Measurements from ENCODE around the gene CKAP4. TPM values are rescaled to one million over a fixed set of nuclear protein-coding genes. Genes with fewer than 3 reads are reported as not detected.

The CKAP4 gene
- total and polyA plus RNA-seq, 2 of the 13 experiments (the other 11 are each of a cell fraction or from before 2014, with no cell fraction given), result 39.2 to 70.2 TPM

DNA sequence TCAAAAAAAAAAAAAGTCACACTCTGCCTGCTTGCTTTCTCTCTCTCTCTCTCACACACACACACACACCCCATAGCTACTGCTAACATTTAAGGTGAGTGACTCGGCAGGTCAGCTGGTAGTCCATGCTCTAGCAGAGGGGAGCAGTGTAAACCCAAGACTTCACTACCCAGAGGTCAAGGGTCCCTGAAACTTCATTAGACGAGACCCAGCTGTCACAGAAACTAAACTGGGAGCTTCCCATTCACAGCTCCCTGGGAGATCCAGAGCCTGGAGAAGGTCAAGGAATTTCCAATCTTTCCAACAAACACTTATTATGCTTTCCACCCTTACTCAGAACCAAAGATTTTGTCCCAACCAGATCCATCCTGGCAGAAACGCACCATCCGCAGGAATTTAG, 33.2 kb downstream of the CKAP4 start:
- Histone ChIP-seq H4K20me1 (ENCODE audit: insufficient read depth, low read length) (no peaks in the 10 kb centered on the region), H3K27me3 (ENCODE audit: control insufficient read depth in 1 of 2, insufficient read depth in 2 of 2, low read length in 2 of 2) (peaks cover 0 to 3% of the 10 kb centered on the region in 2 experiments; a peak in 1 of 5 replicates), H3K9ac (ENCODE audit: insufficient read depth, low read depth, low read length) (no peak overlapping the region), H3K9me3 (ENCODE audit: low read length) (peaks cover 5% of the 10 kb centered on the region; the same call in 1 of the 2 replicates), H3K4me3 (replicated peaks in 1 of 3; ENCODE audit: insufficient read depth in 1 of 3, low read depth in 2 of 3, low read length in 3 of 3) (no peak overlapping the region), H2AFZ (ENCODE audit: low read length) (no peak overlapping the region), H3K36me3 (replicated peaks in 1 of 2; ENCODE audit: control insufficient read depth in 1 of 2, insufficient read depth in 2 of 2, low read length in 2 of 2) (no peaks in the 10 kb centered on the region), H3K27ac (ENCODE audit: extremely low read length, insufficient read depth, low read length) (no peak overlapping the region), H3K79me2 (ENCODE audit: insufficient read depth, low read length) (no peaks in the 10 kb centered on the region), H3K4me2 (ENCODE audit: low read depth, low read length) (no peak overlapping the region), H3K4me1 (ENCODE audit: insufficient read depth, low read length) (no peaks in the 10 kb centered on the region)
- no TSS peak for BruUV-seq (replicated peaks)
- in situ Hi-C loops (cut with HindIII; ENCODE audit: extremely low pct_ligation_motif_present, low pct_unique_long_range_greater_than_20kb), result no loop called here
- ChIA-PET CTCF (ENCODE audit: low intra/inter-chr PET ratio, low total read pairs) (no interaction called here), POLR2A (no interaction called here)
- FAIRE-seq, result no peak
- ATAC-seq, result no peak
- intact Hi-C loops (cut with micrococcal nuclease; ENCODE audit: unreplicated experiment), result no loop called here
- no peak for TF ChIP-seq ZZZ3 (CRISPR knock-in tag; IDR thresholded peaks at IDR 0.05; ENCODE audit: borderline replicate concordance)
- no peak for TF ChIP-seq HDAC1 (CRISPR knock-in tag; IDR thresholded peaks at IDR 0.05)
- TF ChIP-seq SRF (IDR thresholded peaks at IDR 0.05; ENCODE audit: low read depth, low read length), result no peak
- no peak for TF ChIP-seq NBN (conservative IDR thresholded peaks at IDR 0.05)
- TF ChIP-seq ZC3H4 (CRISPR knock-in tag; IDR thresholded peaks at IDR 0.05; ENCODE audit: borderline replicate concordance), result no peak
- TF ChIP-seq, protein P1, sequence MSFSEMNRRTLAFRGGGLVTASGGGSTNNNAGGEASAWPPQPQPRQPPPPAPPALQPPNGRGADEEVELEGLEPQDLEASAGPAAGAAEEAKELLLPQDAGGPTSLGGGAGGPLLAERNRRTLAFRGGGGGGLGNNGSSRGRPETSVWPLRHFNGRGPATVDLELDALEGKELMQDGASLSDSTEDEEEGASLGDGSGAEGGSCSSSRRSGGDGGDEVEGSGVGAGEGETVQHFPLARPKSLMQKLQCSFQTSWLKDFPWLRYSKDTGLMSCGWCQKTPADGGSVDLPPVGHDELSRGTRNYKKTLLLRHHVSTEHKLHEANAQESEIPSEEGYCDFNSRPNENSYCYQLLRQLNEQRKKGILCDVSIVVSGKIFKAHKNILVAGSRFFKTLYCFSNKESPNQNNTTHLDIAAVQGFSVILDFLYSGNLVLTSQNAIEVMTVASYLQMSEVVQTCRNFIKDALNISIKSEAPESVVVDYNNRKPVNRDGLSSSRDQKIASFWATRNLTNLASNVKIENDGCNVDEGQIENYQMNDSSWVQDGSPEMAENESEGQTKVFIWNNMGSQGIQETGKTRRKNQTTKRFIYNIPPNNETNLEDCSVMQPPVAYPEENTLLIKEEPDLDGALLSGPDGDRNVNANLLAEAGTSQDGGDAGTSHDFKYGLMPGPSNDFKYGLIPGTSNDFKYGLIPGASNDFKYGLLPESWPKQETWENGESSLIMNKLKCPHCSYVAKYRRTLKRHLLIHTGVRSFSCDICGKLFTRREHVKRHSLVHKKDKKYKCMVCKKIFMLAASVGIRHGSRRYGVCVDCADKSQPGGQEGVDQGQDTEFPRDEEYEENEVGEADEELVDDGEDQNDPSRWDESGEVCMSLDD (CRISPR knock-in tag; IDR thresholded peaks at IDR 0.05; ENCODE audit: borderline replicate concordance), result no peak
- no peak for TF ChIP-seq HNF4A (CRISPR knock-in tag; IDR thresholded peaks at IDR 0.05)
- TF ChIP-seq, protein P2, sequence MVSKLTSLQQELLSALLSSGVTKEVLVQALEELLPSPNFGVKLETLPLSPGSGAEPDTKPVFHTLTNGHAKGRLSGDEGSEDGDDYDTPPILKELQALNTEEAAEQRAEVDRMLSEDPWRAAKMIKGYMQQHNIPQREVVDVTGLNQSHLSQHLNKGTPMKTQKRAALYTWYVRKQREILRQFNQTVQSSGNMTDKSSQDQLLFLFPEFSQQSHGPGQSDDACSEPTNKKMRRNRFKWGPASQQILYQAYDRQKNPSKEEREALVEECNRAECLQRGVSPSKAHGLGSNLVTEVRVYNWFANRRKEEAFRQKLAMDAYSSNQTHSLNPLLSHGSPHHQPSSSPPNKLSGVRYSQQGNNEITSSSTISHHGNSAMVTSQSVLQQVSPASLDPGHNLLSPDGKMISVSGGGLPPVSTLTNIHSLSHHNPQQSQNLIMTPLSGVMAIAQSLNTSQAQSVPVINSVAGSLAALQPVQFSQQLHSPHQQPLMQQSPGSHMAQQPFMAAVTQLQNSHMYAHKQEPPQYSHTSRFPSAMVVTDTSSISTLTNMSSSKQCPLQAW (CRISPR knock-in tag; IDR thresholded peaks at IDR 0.05), result no peak
- no peak for TF ChIP-seq ZFP36L1 (CRISPR knock-in tag; IDR thresholded peaks at IDR 0.05)
- no peak for TF ChIP-seq TARDBP (CRISPR knock-in tag; IDR thresholded peaks at IDR 0.05)
- TF ChIP-seq SCMH1 (CRISPR knock-in tag; IDR thresholded peaks at IDR 0.05; ENCODE audit: borderline replicate concordance), result no peak
- TF ChIP-seq, protein P3, sequence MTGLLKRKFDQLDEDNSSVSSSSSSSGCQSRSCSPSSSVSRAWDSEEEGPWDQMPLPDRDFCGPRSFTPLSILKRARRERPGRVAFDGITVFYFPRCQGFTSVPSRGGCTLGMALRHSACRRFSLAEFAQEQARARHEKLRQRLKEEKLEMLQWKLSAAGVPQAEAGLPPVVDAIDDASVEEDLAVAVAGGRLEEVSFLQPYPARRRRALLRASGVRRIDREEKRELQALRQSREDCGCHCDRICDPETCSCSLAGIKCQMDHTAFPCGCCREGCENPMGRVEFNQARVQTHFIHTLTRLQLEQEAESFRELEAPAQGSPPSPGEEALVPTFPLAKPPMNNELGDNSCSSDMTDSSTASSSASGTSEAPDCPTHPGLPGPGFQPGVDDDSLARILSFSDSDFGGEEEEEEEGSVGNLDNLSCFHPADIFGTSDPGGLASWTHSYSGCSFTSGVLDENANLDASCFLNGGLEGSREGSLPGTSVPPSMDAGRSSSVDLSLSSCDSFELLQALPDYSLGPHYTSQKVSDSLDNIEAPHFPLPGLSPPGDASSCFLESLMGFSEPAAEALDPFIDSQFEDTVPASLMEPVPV (CRISPR knock-in tag; IDR thresholded peaks at IDR 0.05), result no peak
- TF ChIP-seq ETV6 (CRISPR knock-in tag; conservative IDR thresholded peaks at IDR 0.05), result no peak
- TF ChIP-seq, protein P4, sequence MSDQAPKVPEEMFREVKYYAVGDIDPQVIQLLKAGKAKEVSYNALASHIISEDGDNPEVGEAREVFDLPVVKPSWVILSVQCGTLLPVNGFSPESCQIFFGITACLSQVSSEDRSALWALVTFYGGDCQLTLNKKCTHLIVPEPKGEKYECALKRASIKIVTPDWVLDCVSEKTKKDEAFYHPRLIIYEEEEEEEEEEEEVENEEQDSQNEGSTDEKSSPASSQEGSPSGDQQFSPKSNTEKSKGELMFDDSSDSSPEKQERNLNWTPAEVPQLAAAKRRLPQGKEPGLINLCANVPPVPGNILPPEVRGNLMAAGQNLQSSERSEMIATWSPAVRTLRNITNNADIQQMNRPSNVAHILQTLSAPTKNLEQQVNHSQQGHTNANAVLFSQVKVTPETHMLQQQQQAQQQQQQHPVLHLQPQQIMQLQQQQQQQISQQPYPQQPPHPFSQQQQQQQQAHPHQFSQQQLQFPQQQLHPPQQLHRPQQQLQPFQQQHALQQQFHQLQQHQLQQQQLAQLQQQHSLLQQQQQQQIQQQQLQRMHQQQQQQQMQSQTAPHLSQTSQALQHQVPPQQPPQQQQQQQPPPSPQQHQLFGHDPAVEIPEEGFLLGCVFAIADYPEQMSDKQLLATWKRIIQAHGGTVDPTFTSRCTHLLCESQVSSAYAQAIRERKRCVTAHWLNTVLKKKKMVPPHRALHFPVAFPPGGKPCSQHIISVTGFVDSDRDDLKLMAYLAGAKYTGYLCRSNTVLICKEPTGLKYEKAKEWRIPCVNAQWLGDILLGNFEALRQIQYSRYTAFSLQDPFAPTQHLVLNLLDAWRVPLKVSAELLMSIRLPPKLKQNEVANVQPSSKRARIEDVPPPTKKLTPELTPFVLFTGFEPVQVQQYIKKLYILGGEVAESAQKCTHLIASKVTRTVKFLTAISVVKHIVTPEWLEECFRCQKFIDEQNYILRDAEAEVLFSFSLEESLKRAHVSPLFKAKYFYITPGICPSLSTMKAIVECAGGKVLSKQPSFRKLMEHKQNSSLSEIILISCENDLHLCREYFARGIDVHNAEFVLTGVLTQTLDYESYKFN (CRISPR knock-in tag; conservative IDR thresholded peaks at IDR 0.05), result no peak
- no peak for TF ChIP-seq ZNF331 (CRISPR knock-in tag; IDR thresholded peaks at IDR 0.05)
- no peak for DNase-seq (ENCODE audit: low spot score)
- WGBS (ENCODE audit: low lambda C conversion rate), result 47% methylated on average over 4 of the region's 4 CpGs

All from HepG2 (cell line).